ENCODE measurements around the gene OR52B6.

GRCh38 chr11:5631417-5631816 lies 50.7 kb downstream of the OR52B6 start:
- TF ChIP-seq CTCF (conservative IDR thresholded peaks at IDR 0.05 in 1 of 2, IDR thresholded peaks at IDR 0.05 in 1 of 2; ENCODE audit: extremely low read depth in 1 of 2, insufficient read depth in 1 of 2, low read depth in 1 of 2, low read length in 2 of 2): no peak
- TF ChIP-seq EZH2 (IDR thresholded peaks at IDR 0.05; ENCODE audit: borderline replicate concordance, low read length): no peak
